Stimulated activated CD4-positive, alpha-beta T cell treated with anti-CD3 and anti-CD28 coated beads, TNF-alpha, amount 100 ng/mL, for 24 hours (primary cell): ENCODE data around the gene FAM241A.
"Not testable (repeated sequence)": the region's sequence is repeated elsewhere in the genome, so short reads cannot be mapped to it uniquely, and the experiment has no call there.

Experiments
- DNase-seq, 3 experiments: peaks; one replicate each; pipeline ENCODE4 v3.0.0-alpha.2; 2020; ENCODE audit warnings: low read depth in 3 of 3

The FAM241A gene

GRCh38 chr4:112145326-112145789 is at the start of gene FAM241A:
FAM241A (plus strand) TSS chr4:112145454; CDS start chr4:112145581, 127 bp downstream.
- peak; percentile 80 to 88 (median 88) for DNase-seq

GRCh38 chr4:112098841-112099530 is 46.3 kb upstream of the FAM241A start:
- DNase-seq, result no peak

- no peak for DNase-seq
Observed at GRCh38 chr4:112099701-112100297, 45.5 kb upstream of the FAM241A start.

- no peak for DNase-seq
Observed at GRCh38 chr4:112102875-112103370, 42.3 kb upstream of the FAM241A start.

GRCh38 chr4:112105201-112105969 is 39.9 kb upstream of the FAM241A start:
- no peak for DNase-seq

- no peak for DNase-seq
Observed at GRCh38 chr4:112109360-112110058, 35.7 kb upstream of the FAM241A start.

GRCh38 chr4:112110059-112110425 is 35.2 kb upstream of the FAM241A start:
- no peak for DNase-seq

GRCh38 chr4:112111306-112111705 is 33.9 kb upstream of the FAM241A start:
- DNase-seq, result no peak

- not testable (repeated sequence) for DNase-seq
Observed at GRCh38 chr4:112112095-112112494, 33.2 kb upstream of the FAM241A start.

GRCh38 chr4:112112590-112113170 is 32.6 kb upstream of the FAM241A start:
- DNase-seq, result no peak

GRCh38 chr4:112113864-112114263 is 31.4 kb upstream of the FAM241A start:
- DNase-seq, result no peak

- no peak for DNase-seq
Observed at GRCh38 chr4:112114452-112114851, 30.8 kb upstream of the FAM241A start.

GRCh38 chr4:112118742-112119352 is 26.4 kb upstream of the FAM241A start:
- DNase-seq, result no peak

- DNase-seq, result peak in 1 of 3 experiments; percentile 2
Observed at GRCh38 chr4:112119353-112119783, 25.9 kb upstream of the FAM241A start.

GRCh38 chr4:112120021-112120420 is 25.2 kb upstream of the FAM241A start:
- no peak for DNase-seq

GRCh38 chr4:112125416-112125815 is 19.8 kb upstream of the FAM241A start:
- no peak for DNase-seq

- DNase-seq, result no peak
Observed at GRCh38 chr4:112127048-112127637, 18.1 kb upstream of the FAM241A start.

GRCh38 chr4:112127803-112128202 is 17.5 kb upstream of the FAM241A start:
- no peak for DNase-seq

GRCh38 chr4:112128452-112128851 is 16.8 kb upstream of the FAM241A start:
- DNase-seq, result no peak

- no peak for DNase-seq
Observed at GRCh38 chr4:112130906-112131305, 14.3 kb upstream of the FAM241A start.

- no peak for DNase-seq
Observed at GRCh38 chr4:112136551-112136950, 8.7 kb upstream of the FAM241A start.
